Activated CD4-positive, alpha-beta T cell treated with anti-CD3 and anti-CD28 coated beads for 36 hours (primary cell): ENCODE data around the gene MGAT4C. TPM values are rescaled to one million over a fixed set of nuclear protein-coding genes. Genes with fewer than 3 reads are reported as not detected.

Experiments used
- ATAC-seq: fragments of 200-7000 bp; cut with Tn5 transposase; one replicate; pipeline ENCODE4 v1.10.0; 2021; ENCODE audit warnings: mild to moderate bottlenecking, moderate library complexity
- CTCF ChIA-PET: fragments of 350-600 bp; sonication (Branson Sonifier 250); formaldehyde crosslinking; loops from one replicate; lab custom pipeline; 2021; ENCODE audit warnings: antibody characterized with exemption; lab: Charles Lee
- POLR2A ChIA-PET: fragments of 350-600 bp; sonication (Branson Sonifier 250); formaldehyde crosslinking; loops from one replicate; lab custom pipeline; 2021; ENCODE audit warnings: antibody characterized with exemption, inconsistent platforms; lab: Charles Lee
- DNase-seq: peaks from one replicate; pipeline ENCODE4 v3.0.0-alpha.2; 2020
- H3K27ac Mint-ChIP-seq: one replicate; pipeline ENCODE4 v1.8.0; 2021; ENCODE audit warnings: mixed read lengths
- H3K27me3 Mint-ChIP-seq: one replicate; pipeline ENCODE4 v1.8.0; 2021; ENCODE audit warnings: mixed read lengths
- H3K36me3 Mint-ChIP-seq: one replicate; pipeline ENCODE4 v1.8.0; 2021; ENCODE audit warnings: low read depth, mixed read lengths
- H3K4me1 Mint-ChIP-seq: one replicate; pipeline ENCODE4 v1.8.0; 2021; ENCODE audit warnings: mixed read lengths
- H3K4me3 Mint-ChIP-seq: one replicate; pipeline ENCODE4 v1.8.0; 2021; ENCODE audit warnings: mild to moderate bottlenecking, moderate library complexity, mixed read lengths
- H3K9me3 Mint-ChIP-seq: one replicate; pipeline ENCODE4 v1.8.0; 2021; ENCODE audit warnings: low read depth, mixed read lengths
- intact Hi-C, 2 experiments: fragments of 100-400 bp; cut with DNase I in 1 of 2; cut with micrococcal nuclease in 1 of 2; formaldehyde crosslinking; loops; one replicate each; pipeline versions ENCODE4 v1.14.2 to v1.15.1; 2022 to 2024; cut with DNase I, micrococcal nuclease
- total RNA-seq, 2 experiments: library from RNA; stranded (reverse); gene quantifications; one replicate each; pipeline ENCODE4 v1.2.3, GENCODE V29; 2021

Gene MGAT4C
- total RNA-seq, 2 experiments from 2014 or later: not detected

DNA sequence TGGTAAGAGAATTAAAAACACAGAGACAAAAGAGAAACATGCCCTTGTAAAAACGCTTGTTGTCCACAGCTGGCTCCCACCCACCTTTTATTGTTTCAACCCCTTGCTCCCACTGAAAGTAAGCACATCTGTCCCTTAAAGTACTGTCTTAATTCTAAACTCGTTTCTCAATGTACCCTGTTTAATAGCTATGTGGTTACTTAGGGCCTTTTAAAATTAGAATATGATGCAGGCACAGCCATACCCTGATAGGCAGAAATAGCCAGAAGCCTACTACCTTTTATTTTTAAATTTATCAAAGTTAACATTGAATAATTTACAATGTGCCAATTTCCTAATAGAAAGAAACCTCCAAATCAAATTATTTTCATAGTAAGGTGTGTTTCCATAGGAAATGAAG, 4.0 kb upstream of the MGAT4C start:
- Mint-ChIP-seq H3K36me3 (no peaks in the 10 kb centered on the region), H3K27ac (no peak overlapping the region), H3K27me3 (no peaks in the 10 kb centered on the region), H3K9me3 (no peaks in the 10 kb centered on the region), H3K4me1 (no peaks in the 10 kb centered on the region), H3K4me3 (no peak overlapping the region)
- intact Hi-C loops: no loop called here
- no peak for ATAC-seq
- ChIA-PET CTCF (no interaction called here), POLR2A (no interaction called here)
- no peak for DNase-seq

DNA sequence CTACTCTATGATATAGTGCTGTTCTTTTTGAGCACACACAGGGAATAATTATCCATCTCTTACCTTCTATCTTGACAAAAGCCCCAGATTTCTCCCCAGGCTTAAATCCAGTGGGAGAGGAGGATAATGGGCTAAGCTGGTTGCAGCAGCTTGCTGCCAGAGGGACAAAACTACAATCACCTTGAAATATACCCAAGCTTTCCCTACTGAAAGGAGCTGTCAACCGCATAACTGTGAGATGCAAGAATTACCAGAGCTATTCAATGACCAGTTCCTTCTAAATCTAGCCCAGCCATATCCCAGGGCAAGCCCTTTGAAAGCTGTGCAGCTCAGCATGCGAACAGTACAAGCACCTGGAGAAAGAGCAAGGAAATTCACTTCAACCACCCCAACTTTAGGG, 943 bp upstream of the MGAT4C start:
- no peak overlapping the region for H3K27ac Mint-ChIP-seq
- DNase-seq: no peak
- no peak for ATAC-seq
- POLR2A ChIA-PET: no interaction called here
- no peaks in the 10 kb centered on the region for H3K4me1 Mint-ChIP-seq
- H3K36me3 Mint-ChIP-seq: no peaks in the 10 kb centered on the region
- H3K4me3 Mint-ChIP-seq: no peak overlapping the region
- intact Hi-C loops: no loop called here
- no peaks in the 10 kb centered on the region for H3K27me3 Mint-ChIP-seq
- no peaks in the 10 kb centered on the region for H3K9me3 Mint-ChIP-seq
- CTCF ChIA-PET: no interaction called here

DNA sequence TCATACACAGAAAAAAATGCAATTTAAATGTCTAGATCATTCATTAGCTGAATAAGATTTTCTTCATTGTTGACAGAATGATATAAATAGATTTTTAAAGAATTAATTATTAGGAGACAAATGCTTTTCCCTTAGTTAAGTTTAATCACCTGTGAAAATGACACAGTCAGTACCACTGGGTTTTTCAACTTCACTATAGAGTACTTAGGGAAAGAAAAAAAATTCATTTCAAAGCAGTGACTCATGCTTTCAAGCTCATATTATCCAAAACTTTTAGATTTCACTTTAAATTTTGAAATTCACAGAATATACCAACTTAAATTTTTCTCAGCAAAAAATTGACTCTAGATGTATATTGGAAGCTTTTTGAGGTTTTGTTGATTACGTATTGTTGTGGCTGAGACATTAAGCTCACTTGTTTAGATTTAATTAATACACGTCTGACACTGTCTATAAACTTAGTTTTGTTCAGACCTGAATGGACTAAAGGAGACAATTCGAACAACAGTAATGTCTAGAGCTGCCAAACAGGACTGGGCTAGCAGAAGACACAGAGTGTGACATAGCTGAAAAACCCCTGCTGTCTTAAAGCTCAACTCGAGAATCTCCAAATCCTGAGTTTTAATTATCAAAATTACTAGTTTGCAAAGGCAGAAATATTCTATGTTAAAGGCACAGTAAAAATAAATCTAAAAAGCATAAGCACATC, 1.6 kb downstream of the MGAT4C start:
- Mint-ChIP-seq H3K4me1 (no peaks in the 10 kb centered on the region), H3K9me3 (no peaks in the 10 kb centered on the region), H3K4me3 (no peak overlapping the region), H3K27ac (no peak overlapping the region), H3K27me3 (no peaks in the 10 kb centered on the region), H3K36me3 (no peaks in the 10 kb centered on the region)
- CTCF ChIA-PET: no interaction called here
- intact Hi-C loops: no loop called here
- ATAC-seq (no peak), DNase-seq (no peak)
- POLR2A ChIA-PET: no interaction called here

DNA sequence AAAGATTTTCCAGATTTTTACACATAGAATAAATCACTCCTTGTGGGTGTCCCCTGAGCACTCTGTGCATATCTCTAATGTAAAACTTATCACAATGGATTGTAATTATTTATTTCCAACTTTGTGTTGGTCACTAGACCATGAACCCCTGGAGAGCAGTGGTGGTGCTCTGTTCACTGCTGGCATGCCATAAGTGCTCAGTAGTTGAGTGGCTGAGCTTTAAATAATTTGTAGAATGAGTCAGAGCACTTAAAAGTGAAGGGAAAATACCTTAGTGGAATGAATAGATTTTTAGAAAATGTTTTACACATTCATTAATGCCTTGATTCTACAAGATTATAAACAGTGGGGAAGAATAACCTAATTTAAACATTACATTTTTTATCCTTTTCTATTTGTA, 6.3 kb downstream of the MGAT4C start:
- no peak for ATAC-seq
- ChIA-PET POLR2A (no interaction called here), CTCF (no interaction called here)
- no peak for DNase-seq
- Mint-ChIP-seq H3K36me3 (no peaks in the 10 kb centered on the region), H3K27ac (no peak overlapping the region), H3K27me3 (no peaks in the 10 kb centered on the region), H3K4me1 (no peaks in the 10 kb centered on the region), H3K4me3 (no peak overlapping the region), H3K9me3 (no peaks in the 10 kb centered on the region)
- intact Hi-C loops: no loop called here

DNA sequence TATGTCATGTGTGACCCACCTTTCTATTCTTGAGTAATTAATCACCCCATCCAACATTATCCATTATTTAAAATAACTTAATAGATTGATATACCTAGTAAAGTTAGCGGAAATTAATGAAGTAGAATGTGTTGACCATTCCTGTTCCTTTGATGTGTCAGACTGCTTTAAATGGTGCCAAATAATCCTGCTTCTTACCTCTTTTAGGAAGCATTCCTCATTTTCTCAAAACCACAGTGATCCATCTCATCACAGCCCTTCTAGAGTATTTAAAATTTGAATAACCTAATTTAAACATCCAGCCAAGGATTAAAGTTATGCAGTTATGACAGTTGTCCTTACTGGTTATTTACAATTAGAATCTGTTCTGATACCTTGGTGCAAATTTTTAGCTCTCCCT, 6.9 kb downstream of the MGAT4C start:
- ATAC-seq: no peak

DNA sequence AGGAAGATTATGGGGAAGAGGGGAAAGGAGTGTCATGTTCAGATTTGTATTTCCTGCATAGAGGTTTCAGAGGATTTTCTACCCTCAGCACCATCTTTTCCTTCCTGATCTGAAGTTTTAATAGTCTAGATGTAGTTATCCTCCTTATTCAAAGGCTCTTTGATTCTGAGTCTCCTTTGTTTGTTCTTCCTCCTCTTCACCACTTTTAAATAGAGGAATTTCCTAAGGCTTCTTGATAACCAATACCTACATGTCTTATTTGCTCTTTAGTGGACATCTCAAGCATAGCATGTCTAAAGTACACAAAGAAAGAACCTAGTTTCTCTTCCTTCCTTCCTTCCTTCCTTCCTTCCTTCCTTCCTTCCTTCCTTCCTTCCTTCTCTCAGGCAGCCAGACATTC, 8.3 kb downstream of the MGAT4C start:
- intact Hi-C loops: no loop called here
- H3K36me3 Mint-ChIP-seq: no peaks in the 10 kb centered on the region
- no peak overlapping the region for H3K27ac Mint-ChIP-seq
- no peaks in the 10 kb centered on the region for H3K4me1 Mint-ChIP-seq
- H3K9me3 Mint-ChIP-seq: peaks cover 3% of the 10 kb centered on the region
- ATAC-seq (no peak), DNase-seq (no peak)
- CTCF ChIA-PET: no interaction called here
- POLR2A ChIA-PET: no interaction called here
- H3K4me3 Mint-ChIP-seq: no peak overlapping the region
- H3K27me3 Mint-ChIP-seq: no peaks in the 10 kb centered on the region

More for the DNA sequence above, 6.9 kb downstream of the MGAT4C start:
- CTCF ChIA-PET: no interaction called here
- Mint-ChIP-seq H3K4me1 (no peaks in the 10 kb centered on the region), H3K27me3 (no peaks in the 10 kb centered on the region), H3K36me3 (no peaks in the 10 kb centered on the region), H3K27ac (no peak overlapping the region), H3K4me3 (no peak overlapping the region), H3K9me3 (peaks cover 3% of the 10 kb centered on the region)
- DNase-seq: no peak
- intact Hi-C loops: no loop called here
- POLR2A ChIA-PET: no interaction called here

DNA sequence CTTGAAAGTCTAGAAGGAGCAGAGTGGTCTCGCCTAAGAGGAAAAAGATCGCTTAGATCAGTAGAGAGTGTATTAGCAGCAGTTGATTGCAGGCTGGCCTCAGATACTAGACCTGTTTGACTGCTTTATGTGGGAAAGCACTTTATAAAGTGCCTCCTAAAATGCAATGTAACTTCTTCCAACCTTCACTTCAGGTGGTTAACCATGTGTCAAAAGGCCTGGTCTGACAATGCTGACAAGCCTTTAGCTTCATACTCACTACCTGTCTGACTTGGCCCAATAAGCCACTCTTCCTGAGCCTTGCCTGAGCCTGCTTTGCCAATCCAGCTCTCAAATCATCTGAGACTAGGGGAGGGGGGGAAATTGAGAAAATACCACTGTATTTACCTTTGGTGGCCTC, 14.6 kb downstream of the MGAT4C start:
- ATAC-seq (no peak), DNase-seq (no peak)
- Mint-ChIP-seq H3K36me3 (no peaks in the 10 kb centered on the region), H3K4me3 (no peak overlapping the region), H3K27me3 (no peaks in the 10 kb centered on the region), H3K9me3 (peaks cover 3% of the 10 kb centered on the region), H3K4me1 (no peaks in the 10 kb centered on the region), H3K27ac (no peak overlapping the region)
- POLR2A ChIA-PET: no interaction called here
- CTCF ChIA-PET: interaction anchor here (0.6 kb wide), 1 partner anchor 1782 kb away, joined by 3 read pairs; no protein-coding TSS in a partner anchor
- intact Hi-C loops: no loop called here

DNA sequence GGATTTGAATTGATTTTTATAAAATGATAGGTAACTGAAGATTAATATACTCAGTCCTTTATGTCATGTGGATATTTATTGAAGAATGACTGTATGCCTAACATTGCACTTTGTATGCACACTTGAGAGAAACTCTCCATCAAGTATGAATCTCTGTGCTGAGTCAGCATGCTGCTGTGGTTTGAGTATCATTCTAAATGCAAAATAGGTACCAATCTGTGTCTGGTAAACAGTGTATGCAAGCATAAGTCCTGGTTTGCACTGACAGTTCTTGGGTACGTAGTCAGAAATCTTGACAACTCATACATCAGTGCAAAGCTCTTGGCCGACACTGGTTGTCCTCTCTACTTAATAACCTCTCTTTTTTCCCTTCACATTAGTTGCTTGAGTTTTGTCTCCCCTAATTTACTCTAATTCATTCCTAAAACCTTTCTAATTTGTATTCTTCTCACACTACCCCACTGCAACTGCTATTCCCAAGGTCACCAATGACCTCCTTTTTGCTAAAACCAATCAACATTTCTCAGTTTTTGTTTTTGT, 21.8 kb downstream of the MGAT4C start:
- intact Hi-C loops: no loop called here
- H3K36me3 Mint-ChIP-seq: no peaks in the 10 kb centered on the region
- CTCF ChIA-PET: no interaction called here
- ATAC-seq (no peak), DNase-seq (no peak)
- no peaks in the 10 kb centered on the region for H3K9me3 Mint-ChIP-seq
- H3K4me1 Mint-ChIP-seq: no peaks in the 10 kb centered on the region
- POLR2A ChIA-PET: no interaction called here
- H3K27me3 Mint-ChIP-seq: no peaks in the 10 kb centered on the region
- H3K4me3 Mint-ChIP-seq: no peak overlapping the region
- H3K27ac Mint-ChIP-seq: no peak overlapping the region

DNA sequence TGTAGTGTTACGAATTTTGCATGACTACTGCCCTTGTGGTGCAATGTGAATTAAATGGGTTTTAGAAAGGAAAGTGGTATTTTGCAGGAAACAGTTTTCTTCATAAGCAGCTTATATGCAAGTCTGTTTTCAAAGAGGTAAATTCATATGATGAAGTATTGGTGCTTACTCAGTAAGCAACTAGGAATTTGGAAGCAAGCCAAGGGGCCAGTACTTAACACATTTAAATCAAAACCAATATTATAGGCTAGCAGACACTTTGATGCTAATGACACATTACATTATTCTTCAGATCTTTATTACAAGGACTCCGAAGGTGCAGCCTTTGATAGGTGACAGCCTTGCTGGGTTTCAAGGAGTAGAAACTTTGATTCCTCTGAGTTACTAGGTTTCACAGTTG, 23.1 kb downstream of the MGAT4C start:
- no peak for ATAC-seq
- Mint-ChIP-seq H3K36me3 (no peaks in the 10 kb centered on the region), H3K9me3 (no peaks in the 10 kb centered on the region), H3K27me3 (no peaks in the 10 kb centered on the region), H3K27ac (no peak overlapping the region), H3K4me1 (no peaks in the 10 kb centered on the region), H3K4me3 (no peak overlapping the region)
- intact Hi-C loops: no loop called here
- POLR2A ChIA-PET: interaction anchor here (0.6 kb wide), 1 partner anchor 14 kb away, joined by 4 read pairs; no protein-coding TSS in a partner anchor
- DNase-seq: no peak
- CTCF ChIA-PET: no interaction called here

DNA sequence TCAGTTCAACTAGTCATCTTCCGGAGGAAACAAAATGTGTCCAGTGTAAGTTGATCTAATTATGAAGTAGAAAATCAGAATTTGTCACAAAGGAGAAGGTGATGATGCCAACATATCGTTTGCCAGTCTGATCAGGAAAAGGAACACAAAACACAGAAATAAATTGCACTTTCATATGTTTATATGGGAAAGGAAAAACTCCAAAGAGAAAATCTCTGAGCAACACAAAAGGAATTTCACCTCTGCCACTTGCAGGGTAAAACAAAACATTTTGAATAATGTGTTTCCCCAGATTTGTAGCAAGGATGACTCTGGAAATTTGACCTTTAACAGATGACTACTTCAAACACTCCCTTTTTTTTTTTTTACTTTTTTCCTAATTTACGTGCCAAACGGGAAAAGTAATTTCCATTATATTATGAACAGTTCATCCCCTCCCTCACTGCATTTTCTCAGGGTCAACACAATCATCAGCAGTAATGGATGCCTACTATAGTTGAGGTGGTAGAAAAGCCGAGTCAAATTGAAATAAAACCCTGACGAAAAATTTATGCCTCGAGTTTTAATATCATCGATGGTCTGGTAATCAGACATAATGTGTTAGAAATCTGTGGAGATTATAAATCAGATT, 25.6 kb downstream of the MGAT4C start:
- no peaks in the 10 kb centered on the region for H3K4me1 Mint-ChIP-seq
- intact Hi-C loops: no loop called here
- no peaks in the 10 kb centered on the region for H3K27me3 Mint-ChIP-seq
- POLR2A ChIA-PET: no interaction called here
- no peak for DNase-seq
- ATAC-seq: no peak
- H3K27ac Mint-ChIP-seq: no peak overlapping the region
- CTCF ChIA-PET: no interaction called here
- no peaks in the 10 kb centered on the region for H3K36me3 Mint-ChIP-seq
- H3K9me3 Mint-ChIP-seq: peaks cover 5% of the 10 kb centered on the region
- H3K4me3 Mint-ChIP-seq: no peak overlapping the region

DNA sequence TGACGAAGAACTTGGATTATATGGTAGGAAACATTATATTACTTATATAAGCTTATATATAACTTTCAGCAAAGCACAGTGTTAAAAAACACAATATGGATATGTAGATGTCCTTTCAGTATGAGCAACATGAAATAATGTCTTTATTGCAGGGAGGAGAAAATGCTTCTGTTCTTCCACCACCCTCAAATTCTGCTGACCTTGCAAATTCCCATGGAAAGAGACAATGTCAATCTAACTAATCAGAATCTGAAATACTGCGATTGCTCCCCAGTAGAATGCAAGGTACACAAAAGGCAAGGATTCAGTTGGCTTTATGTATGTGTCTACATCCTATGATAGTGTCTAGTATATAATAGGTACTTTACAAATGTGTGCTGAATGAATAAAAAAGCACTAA, 26.4 kb downstream of the MGAT4C start:
- ATAC-seq (no peak), DNase-seq (no peak)
- no peak overlapping the region for H3K27ac Mint-ChIP-seq
- H3K27me3 Mint-ChIP-seq: no peaks in the 10 kb centered on the region
- ChIA-PET CTCF (no interaction called here), POLR2A (no interaction called here)
- no peak overlapping the region for H3K4me3 Mint-ChIP-seq
- H3K4me1 Mint-ChIP-seq: no peaks in the 10 kb centered on the region
- peaks cover 8% of the 10 kb centered on the region for H3K9me3 Mint-ChIP-seq
- intact Hi-C loops: no loop called here
- no peaks in the 10 kb centered on the region for H3K36me3 Mint-ChIP-seq

DNA sequence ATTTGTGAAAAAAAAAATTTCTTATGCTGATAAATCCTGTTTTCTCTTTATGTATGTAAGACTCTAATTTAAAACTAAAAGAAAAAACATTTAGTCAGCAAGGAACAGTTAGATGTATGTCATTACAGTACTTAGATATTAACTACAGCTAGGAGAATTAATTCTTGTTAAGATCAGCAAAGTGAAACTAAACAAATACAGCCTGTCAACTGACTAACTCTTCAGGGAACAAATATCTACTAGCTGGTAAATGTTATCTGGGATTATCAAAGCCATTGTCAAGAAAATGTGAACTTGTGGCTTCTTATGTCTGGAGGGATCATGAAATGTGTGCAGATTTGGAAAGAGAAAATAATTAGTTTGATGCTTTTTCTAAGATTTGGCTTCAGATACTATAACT, 27.5 kb downstream of the MGAT4C start:
- Mint-ChIP-seq H3K4me1 (no peaks in the 10 kb centered on the region), H3K4me3 (no peak overlapping the region), H3K36me3 (no peaks in the 10 kb centered on the region), H3K27ac (no peak overlapping the region), H3K27me3 (no peaks in the 10 kb centered on the region), H3K9me3 (peaks cover 8% of the 10 kb centered on the region)
- ATAC-seq (no peak), DNase-seq (no peak)
- CTCF ChIA-PET: no interaction called here
- POLR2A ChIA-PET: no interaction called here
- intact Hi-C loops: no loop called here
